ENCODE data around the gene OR2AT4. TPM values are rescaled to one million over a fixed set of nuclear protein-coding genes. Genes with fewer than 3 reads are reported as not detected.
A peak's percentile ranks its signal among the peaks of the same experiment; 100 is the strongest.
"Not testable (repeated sequence)": the region's sequence is repeated elsewhere in the genome, so short reads cannot be mapped to it uniquely, and the experiment has no call there.

OR2AT4 gene
- total RNA-seq: not detected

DNA sequence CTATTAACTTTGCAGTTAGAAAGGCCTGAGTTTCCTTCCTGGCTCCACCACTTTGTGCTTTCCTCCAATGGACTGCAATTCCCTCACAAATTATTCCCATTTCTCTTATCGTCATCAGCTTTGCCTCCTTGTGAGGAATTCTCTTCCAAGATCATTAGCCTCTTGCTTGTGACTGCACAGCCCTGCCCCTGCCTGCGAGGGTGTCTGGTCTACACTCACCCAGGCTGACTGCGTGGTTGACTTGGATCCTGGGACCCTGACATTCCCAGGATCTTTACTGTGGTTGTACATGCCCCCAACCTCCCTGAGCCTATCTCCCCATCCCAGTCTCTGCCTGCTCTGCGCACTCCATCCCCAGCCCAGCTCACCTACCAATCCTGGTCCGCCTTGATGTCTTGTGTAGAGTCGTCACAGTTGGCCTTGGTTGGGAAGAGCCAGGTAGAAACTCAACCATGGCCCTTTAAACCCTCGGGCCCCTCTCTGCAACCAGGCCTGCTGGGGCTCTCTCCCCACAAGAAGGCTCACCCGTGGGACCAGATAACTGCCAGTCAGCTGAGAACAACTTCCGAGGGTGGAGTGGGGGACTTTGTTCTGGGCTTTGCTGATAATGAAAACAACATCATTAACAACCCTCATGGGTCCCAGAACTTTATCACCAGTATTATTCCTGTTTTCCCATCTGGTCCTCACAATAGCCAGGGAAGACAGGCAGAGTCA, at the start of gene OR2AT4:
Gene OR2AT4, minus strand, starts transcription at position 421 of the 717 bp plus-strand sequence.
- no peak for DNase-seq

DNA sequence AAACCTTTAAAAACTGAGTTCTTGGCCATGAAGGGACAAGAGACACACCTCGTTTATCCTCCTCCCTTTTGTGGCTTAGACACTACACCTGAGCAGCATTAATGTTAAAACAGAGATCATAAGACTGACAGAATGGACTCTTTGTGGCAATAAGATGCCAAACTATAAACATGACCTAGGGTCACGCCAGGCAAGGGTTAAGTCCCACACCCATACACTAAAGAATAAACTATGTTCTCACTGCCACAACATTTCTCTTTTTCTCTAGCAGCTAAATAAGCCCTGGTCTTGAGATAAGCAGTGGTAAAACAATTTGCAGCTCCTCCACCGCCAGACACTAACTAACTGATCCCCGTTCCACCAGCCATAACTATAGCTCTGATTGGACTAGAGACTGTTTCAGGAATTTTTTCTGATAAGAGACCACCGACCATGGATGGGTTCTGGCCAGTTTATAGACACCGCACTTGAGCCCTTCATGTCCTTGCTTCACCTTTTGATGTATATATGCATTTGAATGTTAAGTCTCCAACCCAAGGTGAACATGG, 49.4 kb upstream of the OR2AT4 start:
- DNase-seq: no peak

DNA sequence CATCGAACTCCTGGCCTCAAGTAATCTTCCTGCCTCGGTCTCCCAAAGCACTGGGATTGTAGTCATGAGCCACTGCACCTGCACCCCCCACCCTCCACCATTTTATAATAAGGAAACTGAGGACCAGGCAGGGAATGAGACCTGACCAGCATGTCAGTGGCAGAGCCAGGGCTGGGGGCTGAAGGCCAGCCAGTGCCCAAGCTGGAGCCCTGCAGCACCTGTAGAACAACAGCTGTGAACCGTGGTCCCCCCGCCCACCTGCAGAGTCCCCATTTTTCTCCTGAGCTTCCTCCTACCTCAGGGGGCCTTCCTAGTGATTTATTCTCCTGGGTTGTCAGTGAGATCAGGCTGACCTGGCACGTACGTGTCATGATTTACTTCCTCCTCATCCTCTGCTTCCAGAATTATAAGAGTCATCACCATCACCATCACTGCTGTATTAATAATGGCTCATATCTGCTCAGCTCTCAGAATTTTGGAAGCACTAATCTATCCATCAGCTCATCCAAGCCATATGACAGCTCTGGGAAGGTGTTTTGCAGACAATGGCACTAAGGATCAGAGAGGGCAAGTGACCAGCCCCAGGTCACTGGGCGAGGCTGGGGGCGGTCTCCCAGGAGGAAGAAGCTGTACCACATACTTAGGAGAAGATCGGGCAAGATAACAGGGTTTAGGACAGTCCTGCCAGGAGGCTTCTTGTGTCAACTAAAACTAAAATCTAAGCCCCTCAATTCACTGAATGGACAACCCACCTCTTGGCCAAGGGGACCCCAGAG, 48.7 kb upstream of the OR2AT4 start:
- no peak for DNase-seq

DNA sequence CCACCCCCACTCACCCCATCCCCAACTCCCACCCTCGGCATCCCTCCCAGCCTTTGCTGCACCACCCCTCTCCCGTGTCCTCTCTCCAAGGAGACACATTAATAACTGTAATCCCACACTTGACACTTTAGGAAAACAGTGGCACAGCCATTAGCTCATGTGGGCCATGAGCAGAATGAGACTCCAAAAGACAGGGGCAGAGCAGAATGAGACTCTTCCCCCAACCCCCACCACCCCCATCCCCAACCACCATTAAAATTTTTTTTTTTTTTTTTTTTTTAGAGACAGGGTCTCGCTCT, 48.0 kb upstream of the OR2AT4 start:
- DNase-seq: no peak

DNA sequence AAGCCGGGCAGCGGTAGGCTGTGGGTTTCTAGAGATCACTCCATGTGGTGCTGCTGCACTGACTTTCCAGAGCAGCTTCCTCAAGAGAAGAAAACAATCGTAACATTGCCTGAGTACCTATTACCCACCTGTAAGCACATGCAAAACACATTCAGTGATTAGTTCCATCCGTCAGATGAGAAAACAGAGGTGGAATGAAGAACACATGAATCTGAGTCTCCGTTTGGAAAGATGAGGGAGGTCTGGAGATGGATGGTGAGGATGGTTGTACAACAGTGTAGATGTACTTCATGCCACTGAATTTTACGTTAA, 46.7 kb upstream of the OR2AT4 start:
- DNase-seq: no peak

DNA sequence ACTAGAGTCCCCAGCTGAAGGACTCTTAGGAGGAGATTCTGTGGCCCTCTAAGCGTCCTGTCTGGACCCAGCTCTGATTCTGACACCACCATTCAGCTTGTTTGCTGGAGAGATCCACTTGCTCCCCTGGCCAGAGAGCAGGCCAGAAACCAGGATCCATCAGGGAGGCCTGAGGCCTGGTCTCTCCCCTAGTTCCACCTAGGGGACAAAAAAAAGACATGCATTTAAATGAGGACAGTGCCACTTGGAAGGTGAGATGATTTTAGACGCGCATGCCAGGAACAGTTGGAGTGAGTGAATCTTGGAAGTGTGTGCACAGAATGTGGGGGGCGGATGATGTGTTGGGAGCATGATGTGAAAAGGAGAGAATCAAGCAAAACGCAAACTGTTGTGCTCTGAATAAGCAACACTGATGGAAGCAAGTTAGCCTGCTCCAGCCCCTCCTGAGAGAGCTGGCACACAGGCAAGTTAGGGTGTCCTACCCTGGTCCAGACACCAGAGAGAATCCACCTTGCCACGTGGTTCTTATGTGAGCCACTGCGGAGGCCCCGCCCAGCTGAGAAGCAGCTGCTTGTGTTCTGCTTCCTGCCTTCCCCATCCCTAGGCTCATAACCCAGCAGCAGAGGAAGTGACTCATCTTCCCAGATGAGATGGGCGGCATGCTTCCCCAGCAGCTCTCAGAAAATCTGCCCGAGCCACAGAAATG, 46.2 kb upstream of the OR2AT4 start:
- peak; percentile 54 for DNase-seq

DNA sequence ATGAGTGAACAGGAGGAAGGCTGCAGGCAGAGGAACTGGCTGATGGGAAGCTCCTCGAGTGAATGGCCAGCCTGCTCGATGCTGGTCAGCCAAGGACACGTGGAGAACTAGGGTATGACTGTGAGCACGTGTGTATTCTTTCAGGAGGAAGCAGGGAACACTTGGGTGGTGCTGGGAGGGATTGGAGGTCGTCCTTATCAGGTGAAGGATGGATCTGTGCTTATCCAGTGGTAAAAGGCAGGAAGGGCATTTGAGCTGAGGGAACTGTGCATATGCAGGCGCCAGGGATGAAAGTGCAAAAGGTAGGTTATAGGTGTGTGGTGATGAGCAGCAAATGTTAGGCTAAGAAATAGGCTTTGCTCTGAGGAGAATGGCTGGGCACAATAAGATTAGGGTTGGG, 44.5 kb upstream of the OR2AT4 start:
- no peak for DNase-seq

DNA sequence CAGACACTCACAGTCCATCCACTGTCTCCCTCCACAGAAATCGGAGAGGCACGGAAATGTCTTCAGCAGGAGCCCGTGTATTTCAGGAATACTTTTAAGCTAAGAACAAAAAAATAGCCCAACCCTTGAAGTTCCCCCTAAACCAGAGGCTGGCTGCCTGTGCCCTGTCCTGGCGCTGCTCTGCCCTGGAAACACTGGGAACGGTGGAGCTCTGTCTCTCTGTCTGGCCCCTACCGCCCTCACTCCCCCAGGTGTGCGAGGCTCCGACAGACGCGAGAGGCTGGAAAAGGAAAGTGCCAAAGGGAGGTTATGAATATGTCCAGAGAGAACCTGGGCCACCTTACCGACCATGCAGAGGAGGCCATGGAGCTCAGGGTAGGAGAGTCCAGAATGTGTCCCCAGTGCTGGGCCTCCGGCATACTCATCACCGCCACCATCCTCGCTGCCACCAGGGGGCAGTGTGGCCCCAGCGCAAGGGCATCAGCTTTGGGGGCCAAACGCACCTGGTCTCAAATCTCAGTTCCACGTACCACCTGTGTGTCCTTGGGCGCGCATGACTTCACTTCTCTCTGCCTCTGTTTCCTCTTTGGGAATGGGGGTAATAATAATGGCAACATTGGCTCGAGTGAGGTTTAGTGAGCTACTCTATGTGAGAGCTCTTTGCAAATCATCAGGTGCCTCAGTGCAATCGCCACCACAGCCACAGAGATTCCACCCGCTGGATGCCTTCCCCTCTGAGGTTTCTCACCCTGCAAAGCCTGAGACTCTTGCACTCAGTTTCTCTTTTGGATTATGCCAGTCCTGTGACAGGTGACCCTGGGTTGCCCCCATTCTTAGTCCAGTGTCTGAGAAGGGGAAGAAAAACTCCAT, 43.8 kb upstream of the OR2AT4 start:
- peak; percentile 68 for DNase-seq

DNA sequence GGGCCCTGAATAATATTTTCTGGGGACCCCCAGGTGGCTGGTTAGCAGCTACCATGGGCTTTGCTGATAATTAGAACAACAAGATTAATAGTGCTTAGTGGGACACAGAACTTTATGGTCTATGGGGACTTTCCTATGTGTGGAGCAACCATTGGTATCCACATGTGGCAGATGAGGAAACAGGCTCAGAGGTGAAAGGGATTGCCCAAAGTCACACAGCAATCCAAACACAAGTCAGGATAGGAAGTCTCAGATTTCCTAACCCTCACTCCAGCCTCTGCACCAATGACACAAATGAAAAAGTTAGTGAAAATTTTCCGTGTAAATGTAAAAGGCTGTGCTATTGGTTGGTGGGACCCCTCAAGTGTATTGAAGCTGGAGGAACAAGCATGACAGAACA, 39.0 kb upstream of the OR2AT4 start:
- DNase-seq: no peak

DNA sequence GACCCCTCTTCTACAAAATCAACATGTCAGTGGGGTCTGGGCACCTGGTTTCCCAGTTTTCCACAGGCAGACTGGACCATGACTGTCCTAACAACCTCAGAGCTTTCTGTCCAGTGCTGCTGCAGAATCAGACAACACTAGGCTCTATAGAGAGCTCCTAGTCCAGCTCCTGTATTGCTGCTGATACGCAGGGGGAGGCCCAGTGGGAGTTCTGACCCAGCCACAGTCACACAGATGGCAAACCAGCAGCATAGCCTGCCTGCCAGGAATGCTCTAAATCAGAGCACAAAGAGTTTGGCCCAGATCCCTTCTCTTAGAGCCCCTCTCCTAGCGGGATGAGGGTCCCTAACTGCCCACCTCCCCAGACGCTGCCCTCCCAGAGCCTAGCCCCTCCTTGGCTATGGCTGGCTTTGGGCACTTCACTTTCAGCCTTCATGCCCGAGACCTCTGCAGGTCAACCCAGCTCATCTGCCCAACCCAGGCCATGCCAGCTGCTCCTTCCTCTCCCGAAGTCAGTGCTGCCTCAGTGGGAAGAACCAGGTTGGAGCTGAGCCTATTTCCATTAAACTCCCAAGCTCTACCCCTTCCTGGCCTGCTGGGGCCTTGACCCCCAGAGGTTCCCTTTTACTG, 38.5 kb upstream of the OR2AT4 start:
- DNase-seq: no peak

DNA sequence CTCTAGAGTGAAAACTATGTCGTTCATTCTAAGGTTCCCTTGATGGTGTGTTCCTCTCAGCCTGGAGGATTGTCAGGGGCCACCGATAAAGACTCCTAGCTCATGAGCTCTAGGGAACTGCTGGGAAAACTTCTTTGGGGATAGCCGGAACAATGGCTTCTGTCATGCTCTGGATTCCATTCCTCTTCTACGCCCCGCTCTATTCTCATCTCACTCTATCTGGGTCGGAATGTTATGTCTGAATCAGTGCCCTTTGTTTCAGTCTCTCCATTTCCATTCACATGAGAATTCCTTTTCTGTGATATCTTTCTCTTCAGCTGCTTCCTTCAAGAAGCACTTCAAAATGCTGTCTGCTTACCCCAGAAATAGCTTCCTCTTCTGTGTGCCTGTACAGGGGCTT, 37.3 kb upstream of the OR2AT4 start:
- DNase-seq: no peak

DNA sequence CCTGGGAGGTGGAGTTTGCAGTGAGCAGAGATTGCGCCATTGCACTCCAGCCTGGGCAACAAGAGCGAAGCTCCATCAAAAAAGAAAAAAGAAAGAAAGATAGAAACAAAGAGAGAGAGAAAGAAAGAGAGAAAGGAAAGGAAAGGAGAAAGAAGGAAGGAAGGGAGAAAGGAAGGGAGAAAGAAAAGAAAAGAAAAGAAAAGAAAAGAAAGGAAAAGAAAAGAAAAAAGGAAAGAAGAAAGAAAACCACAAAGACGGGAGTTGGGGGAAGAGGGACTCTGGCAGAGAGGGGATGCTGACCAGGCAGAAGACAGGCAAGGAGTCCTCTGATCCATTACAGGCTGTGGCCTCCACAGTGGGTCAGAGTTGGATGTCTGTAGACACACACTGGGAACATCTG, 35.4 kb upstream of the OR2AT4 start:
- no peak for DNase-seq

DNA sequence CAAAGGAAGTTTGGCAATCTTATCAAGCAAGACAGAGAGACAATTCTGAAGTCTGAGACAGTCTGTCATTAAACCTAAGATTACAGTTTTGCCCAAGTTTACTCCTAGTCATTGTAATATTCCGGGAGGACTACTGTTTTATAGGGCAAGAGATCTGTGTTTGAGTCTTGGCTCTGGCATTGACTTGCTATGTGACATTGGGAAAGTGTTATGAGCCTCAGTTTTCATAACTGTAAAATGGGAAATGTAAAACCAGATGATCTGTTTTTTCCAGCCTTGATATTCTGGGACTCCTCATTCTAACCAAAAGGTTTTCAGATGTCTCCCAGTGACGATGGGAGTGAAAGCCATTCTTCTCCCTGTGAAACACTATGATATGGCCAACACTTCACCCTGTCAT, 29.9 kb upstream of the OR2AT4 start:
- DNase-seq: no peak

DNA sequence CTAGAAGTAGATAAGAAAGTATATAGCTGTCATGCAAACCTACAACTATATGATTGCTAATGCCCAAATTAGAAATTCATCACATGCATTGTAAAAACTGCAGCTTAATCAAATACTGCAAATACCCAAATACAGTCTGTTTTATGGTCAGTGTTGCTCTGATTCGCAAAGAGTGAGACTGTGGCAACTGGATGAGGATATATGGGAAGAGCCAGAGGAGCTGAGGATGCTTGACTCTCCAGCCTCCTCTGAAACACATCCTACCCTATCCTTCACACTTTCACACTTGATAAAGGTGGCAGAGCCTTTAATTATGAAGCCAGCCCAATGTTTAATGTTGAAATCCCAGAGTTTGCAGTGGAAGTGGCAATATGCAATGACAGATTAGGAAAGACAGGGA, 21.9 kb upstream of the OR2AT4 start:
- DNase-seq: no peak

DNA sequence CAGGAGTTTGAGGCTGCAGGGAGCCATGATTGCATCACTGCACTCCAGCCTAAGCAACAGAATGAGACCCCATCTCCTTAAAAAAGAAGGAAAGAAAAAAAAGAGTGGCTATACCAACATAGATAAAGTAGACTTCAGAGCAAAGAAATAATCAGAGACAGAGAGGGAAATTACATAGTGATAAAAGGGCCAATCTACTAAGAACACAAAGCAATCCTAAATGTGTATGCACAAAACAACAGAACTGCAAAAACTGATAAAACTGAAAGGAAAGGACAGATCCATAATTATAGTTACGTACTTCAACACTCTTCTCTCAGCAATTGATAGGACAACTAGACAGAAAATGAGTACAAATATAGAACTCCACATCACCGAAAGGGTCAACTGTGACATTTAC, 17.8 kb upstream of the OR2AT4 start:
- DNase-seq: no peak

DNA sequence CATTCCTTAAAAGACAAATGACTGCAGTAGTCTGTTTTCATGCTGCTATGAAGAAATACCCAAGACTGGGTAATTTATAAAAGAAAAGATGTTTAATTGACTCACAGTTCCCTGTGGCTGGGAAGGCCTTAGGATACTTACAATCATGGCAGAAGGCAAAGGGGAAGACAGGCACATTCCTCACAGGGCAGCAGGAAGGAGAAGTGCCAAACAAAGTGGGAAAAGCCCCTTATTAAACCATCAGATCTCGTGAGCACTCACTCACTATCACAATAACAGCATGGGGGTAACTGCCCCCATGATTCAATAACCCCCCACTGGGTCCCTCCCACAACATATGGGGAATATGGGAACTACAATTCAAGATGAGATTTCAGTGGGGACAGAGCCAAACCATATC, 16.4 kb upstream of the OR2AT4 start:
- no peak for DNase-seq

DNA sequence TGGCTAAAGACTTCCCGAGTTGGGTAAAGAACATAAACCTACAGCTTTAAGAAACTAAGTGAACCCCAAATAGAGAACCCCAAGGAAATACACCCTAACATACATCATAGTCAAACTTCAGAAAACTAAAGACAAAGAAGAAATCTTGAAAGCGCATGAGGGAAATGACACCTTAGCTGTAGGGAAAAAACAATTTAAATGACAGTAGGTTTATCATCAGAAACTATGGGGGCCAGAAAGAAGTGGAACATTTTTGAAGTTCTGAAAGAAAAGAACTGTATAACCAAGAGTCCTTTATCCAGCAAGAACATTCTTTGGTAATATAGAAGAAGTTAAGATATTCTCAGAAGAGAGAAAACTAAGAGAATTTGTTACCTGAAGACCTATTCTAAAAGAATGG, 15.5 kb upstream of the OR2AT4 start:
- no peak for DNase-seq

DNA sequence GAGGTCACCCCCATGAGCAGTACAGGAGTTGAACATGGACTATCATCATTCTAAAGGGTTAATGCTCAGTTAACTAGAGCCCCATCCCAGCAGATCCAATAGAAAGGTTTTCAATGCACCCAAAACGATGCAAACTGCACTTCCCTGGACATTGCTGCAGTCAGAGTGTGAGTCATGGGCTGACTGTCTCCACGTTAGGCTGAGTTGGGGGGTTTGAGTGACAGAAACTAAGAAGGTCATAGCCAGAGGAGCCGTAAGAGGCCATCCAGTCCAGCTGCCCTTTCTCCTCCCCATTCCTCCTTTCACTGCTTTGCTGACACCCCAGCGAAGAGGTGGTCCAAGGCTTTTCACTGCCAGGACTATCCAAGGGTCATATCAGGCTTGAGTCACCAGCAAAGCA, 10.5 kb upstream of the OR2AT4 start:
- DNase-seq: no peak

DNA sequence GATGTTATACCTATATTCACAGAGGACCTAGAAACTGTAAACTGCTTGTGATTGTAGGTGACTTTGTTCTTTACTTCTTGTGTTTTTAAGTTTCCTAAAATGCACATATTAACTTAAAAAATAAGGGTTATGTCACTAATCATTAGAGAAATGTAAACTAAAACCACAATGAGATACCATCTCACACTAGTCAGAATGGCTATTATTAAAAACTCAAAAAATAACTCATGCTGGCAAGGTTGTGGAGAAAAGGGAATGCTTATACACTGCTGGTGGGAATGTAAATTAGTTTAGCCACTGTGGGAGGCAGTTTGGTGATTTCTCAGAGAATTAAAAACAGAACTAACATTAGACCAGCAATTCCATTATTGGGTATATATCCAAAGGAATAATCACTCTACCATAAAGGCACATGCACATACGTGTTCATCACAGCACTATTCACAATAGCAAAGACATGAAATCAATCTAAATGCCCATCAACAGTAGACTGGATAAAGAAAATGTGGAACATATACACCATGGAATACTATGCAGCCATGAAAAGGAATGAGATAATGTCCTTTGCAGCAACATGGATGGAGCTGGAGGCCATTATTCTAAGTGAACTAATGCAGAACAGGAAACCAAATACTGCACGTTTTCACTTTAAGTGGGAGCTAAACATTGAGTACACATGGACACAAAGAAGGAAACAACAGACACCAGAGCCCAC, 9.4 kb upstream of the OR2AT4 start:
- not testable (repeated sequence) for DNase-seq

DNA sequence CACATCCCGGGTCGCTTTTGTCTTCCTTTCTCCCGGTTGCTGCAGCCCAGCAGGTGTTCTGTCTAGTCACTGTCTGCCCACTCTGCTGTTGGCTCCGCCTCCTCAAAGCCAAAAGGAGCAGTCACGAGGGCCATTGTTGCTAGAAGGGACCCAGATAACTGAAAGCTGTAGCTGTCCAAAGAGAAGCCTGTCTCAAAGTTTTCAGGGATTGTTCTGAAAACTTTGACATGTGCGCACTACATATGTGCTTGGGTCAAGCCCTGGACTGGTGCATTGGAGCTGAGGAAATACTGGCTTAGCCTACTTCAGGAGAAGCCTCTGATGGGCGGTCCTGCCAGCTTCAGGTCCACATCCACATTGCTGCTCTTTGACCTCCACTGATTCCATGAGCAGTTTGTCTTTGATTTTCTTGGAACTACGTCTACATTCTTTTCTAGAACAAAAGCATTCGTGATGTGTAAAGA, 8.8 kb upstream of the OR2AT4 start:
- DNase-seq: no peak

DNA sequence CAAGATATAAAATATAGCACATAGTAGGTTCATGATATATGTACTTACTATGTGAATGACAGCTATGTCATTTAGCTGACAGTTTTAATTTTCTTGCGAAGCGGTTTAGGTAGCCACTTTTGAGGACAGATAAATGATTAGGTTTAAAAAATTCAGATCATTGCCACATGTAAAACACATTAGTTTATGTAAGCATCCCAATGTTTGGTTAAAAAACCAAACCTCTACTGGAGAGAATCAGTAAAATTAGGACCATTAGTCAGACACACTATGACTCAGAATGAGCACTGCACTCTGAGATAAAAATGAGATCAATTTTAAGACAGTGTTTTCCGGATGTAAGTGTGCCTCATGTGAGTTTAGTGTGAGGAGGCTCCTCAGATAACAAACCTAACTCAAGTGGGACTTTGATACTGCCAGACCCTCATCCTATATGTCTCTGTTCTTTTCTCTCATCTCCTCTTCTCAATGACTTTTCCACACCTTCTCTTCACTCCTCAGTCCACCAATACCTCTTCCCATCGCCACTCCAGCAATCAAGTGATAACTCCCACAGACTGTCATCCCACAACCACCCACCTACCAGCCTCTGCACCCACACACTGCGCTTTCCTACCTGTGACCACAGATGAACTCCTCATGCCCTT, 6.8 kb upstream of the OR2AT4 start:
- DNase-seq: no peak

Data from effector CD4-positive, alpha-beta T cell (primary cell).